Neural cell (in vitro differentiated cells): Measurements from ENCODE around the gene HLCS. TPM values are rescaled to one million over a fixed set of nuclear protein-coding genes. Genes with fewer than 3 reads are reported as not detected.

ENCODE experiments used
- H2AFZ ChIP-seq: fragments of 200-600, 300-800 bp; sonication (generic), shearing (Covaris generic); 2 replicates; pipeline ENCODE4 v1.6.0; 2014; ENCODE audit warnings: low read depth, mild to moderate bottlenecking, antibody characterized with exemption, low read length, moderate library complexity
- H3F3A ChIP-seq: fragments of 200-600 bp; shearing (Covaris generic); 2 replicates; pipeline ENCODE4 v1.6.1; 2016; ENCODE audit warnings: mild to moderate bottlenecking, moderate library complexity, mixed read lengths, antibody characterized with exemption, low read length; ENCODE audit not compliant: insufficient read depth, poor library complexity, severe bottlenecking
- H3K27ac ChIP-seq: fragments of 200-600, 300-800 bp; sonication (generic), shearing (Covaris generic); 2 replicates; pipeline ENCODE4 v1.5.1; 2014; ENCODE audit warnings: mild to moderate bottlenecking, low read length, moderate library complexity
- H3K27me3 ChIP-seq: fragments of 300-800, 200-600 bp; sonication (generic), shearing (Covaris generic); 2 replicates; pipeline ENCODE4 v1.6.0; 2014; ENCODE audit warnings: mild to moderate bottlenecking, low read depth, low read length, moderate library complexity; ENCODE audit not compliant: insufficient read depth
- H3K36me3 ChIP-seq: fragments of 300-800, 200-600 bp; sonication (generic), shearing (Covaris generic); 2 replicates; pipeline ENCODE4 v1.5.1; 2014; ENCODE audit warnings: mild to moderate bottlenecking, antibody characterized with exemption, low read length, moderate library complexity; ENCODE audit not compliant: insufficient read depth
- H3K4me2 ChIP-seq: fragments of 300-800, 200-600 bp; sonication (generic), shearing (Covaris generic); 2 replicates; pipeline ENCODE4 v1.6.0; 2014; ENCODE audit warnings: mild to moderate bottlenecking, low read length
- H3K4me3 ChIP-seq: fragments of 300-800, 200-600 bp; sonication (generic), shearing (Covaris generic); 2 replicates; pipeline ENCODE4 v1.5.1; 2014; ENCODE audit warnings: mild to moderate bottlenecking, low read length, moderate library complexity
- H3K79me2 ChIP-seq: fragments of 200-600 bp; shearing (Covaris generic); replicated peaks from 2 replicates; pipeline ENCODE4 v1.6.0; 2014; ENCODE audit warnings: mild to moderate bottlenecking, low read length, moderate library complexity; ENCODE audit not compliant: insufficient read depth
- H3K9ac ChIP-seq: fragments of 300-800, 200-600 bp; sonication (generic), shearing (Covaris generic); 2 replicates; pipeline ENCODE4 v1.6.1; 2016; ENCODE audit warnings: mild to moderate bottlenecking, low read length, mixed read lengths
- H3K9me2 ChIP-seq: fragments of 200-600 bp; shearing (Covaris generic); 2 replicates; pipeline ENCODE4 v1.6.1; 2016; ENCODE audit warnings: mild to moderate bottlenecking, low read length, mixed read lengths; ENCODE audit not compliant: insufficient read depth
- H3K9me3 ChIP-seq: fragments of 200-600, 300-800 bp; sonication (generic), shearing (Covaris generic); 2 replicates; pipeline ENCODE4 v1.6.1; 2016; ENCODE audit warnings: mild to moderate bottlenecking, mixed run types, low read length, moderate library complexity, mixed read lengths
- H4K20me1 ChIP-seq: fragments of 200-600 bp; shearing (Covaris generic); 2 replicates; pipeline ENCODE4 v1.6.1; 2016; ENCODE audit warnings: mild to moderate bottlenecking, mixed run types; ENCODE audit not compliant: insufficient read depth
- CTCF ChIP-seq: fragments of 450-650 bp; IDR thresholded peaks from 2 replicates; pipeline ENCODE4 v1.5.1; 2014; ENCODE audit warnings: antibody characterized with exemption, mild to moderate bottlenecking, moderate library complexity; ENCODE audit not compliant: poor library complexity, severe bottlenecking
- EP300 ChIP-seq: fragments of 450-650 bp; conservative IDR thresholded peaks from 2 replicates; pipeline ENCODE4 v1.6.1; 2014; ENCODE audit warnings: antibody characterized with exemption, mild to moderate bottlenecking, moderate library complexity; ENCODE audit not compliant: poor library complexity, severe bottlenecking
- EZH2 ChIP-seq: fragments of 200-600, 300-800 bp; shearing (Covaris generic), sonication (generic); IDR thresholded peaks from 2 replicates; pipeline ENCODE4 v1.6.1; 2014; ENCODE audit warnings: antibody characterized with exemption, low read length, borderline replicate concordance, mild to moderate bottlenecking; ENCODE audit not compliant: insufficient read depth, poor library complexity, severe bottlenecking
- MXI1 ChIP-seq: fragments of 450-650 bp; conservative IDR thresholded peaks from 2 replicates; pipeline ENCODE4 v1.6.1; 2014; ENCODE audit warnings: antibody characterized with exemption, mild to moderate bottlenecking; ENCODE audit not compliant: poor library complexity, severe bottlenecking
- POLR2AphosphoS5 ChIP-seq: IDR thresholded peaks from 2 replicates; pipeline ENCODE4 v1.6.1; 2012
- RAD21 ChIP-seq: fragments of 450-650 bp; conservative IDR thresholded peaks from 2 replicates; pipeline ENCODE4 v1.6.1; 2014; ENCODE audit warnings: antibody characterized with exemption, mild to moderate bottlenecking, moderate library complexity
- REST ChIP-seq: IDR thresholded peaks from 2 replicates; pipeline ENCODE4 v1.6.1; 2012; ENCODE audit warnings: borderline replicate concordance
- SMC3 ChIP-seq: fragments of 450-650 bp; conservative IDR thresholded peaks from 2 replicates; pipeline ENCODE4 v1.6.1; 2014; ENCODE audit warnings: antibody characterized with exemption, mild to moderate bottlenecking, moderate library complexity; ENCODE audit not compliant: poor library complexity
- TAF1 ChIP-seq: IDR thresholded peaks from 2 replicates; pipeline ENCODE4 v1.6.1; 2012; ENCODE audit warnings: low read depth
- polyA plus RNA-seq: library from polyadenylated mRNA; depleted of rRNA; stranded (reverse); fragments of >200 nt; gene quantifications from 2 replicates; pipeline ENCODE4 v1.2.3, GENCODE V29; 2014

Gene HLCS
- polyA plus RNA-seq, 1 donor from 2014 or later = 12.1 TPM

GRCh38 chr21:36773117-36773516 is 193.4 kb downstream of the HLCS start:
- no peak for TF ChIP-seq POLR2AphosphoS5
- TF ChIP-seq TAF1 = no peak
- no peak for TF ChIP-seq MXI1
- no peak for TF ChIP-seq EZH2
- no peak for TF ChIP-seq EP300
- no peak for TF ChIP-seq CTCF
- TF ChIP-seq SMC3 = no peak
- TF ChIP-seq RAD21 = no peak
- no peak for TF ChIP-seq REST
- H3F3A ChIP-seq = no peaks in the 10 kb centered on the region
- H3K9ac ChIP-seq = no peak overlapping the region
- H3K4me2 ChIP-seq = no peak overlapping the region
- no peak overlapping the region for H2AFZ ChIP-seq
- no peaks in the 10 kb centered on the region for H3K9me3 ChIP-seq
- no peak overlapping the region for H3K27ac ChIP-seq
- H3K79me2 ChIP-seq = no peaks in the 10 kb centered on the region
- no peak overlapping the region for H3K4me3 ChIP-seq
- H3K36me3 ChIP-seq = no peaks in the 10 kb centered on the region
- no peaks in the 10 kb centered on the region for H4K20me1 ChIP-seq
- H3K27me3 ChIP-seq = no peaks in the 10 kb centered on the region
- H3K9me2 ChIP-seq = no peaks in the 10 kb centered on the region

- Histone ChIP-seq H3K27me3 (no peaks in the 10 kb centered on the region), H4K20me1 (no peaks in the 10 kb centered on the region), H2AFZ (peak overlapping the region; percentile 53), H3K9ac (no peak overlapping the region), H3K4me2 (no peak overlapping the region), H3K9me2 (no peaks in the 10 kb centered on the region), H3K27ac (no peak overlapping the region), H3F3A (no peaks in the 10 kb centered on the region), H3K79me2 (no peaks in the 10 kb centered on the region), H3K4me3 (no peak overlapping the region), H3K36me3 (no peaks in the 10 kb centered on the region), H3K9me3 (no peaks in the 10 kb centered on the region)
- TF ChIP-seq RAD21 = no peak
- TF ChIP-seq MXI1 = no peak
- no peak for TF ChIP-seq EZH2
- no peak for TF ChIP-seq EP300
- TF ChIP-seq POLR2AphosphoS5 = no peak
- TF ChIP-seq CTCF = no peak
- no peak for TF ChIP-seq SMC3
- TF ChIP-seq REST = no peak
- no peak for TF ChIP-seq TAF1
Observed at GRCh38 chr21:36769051-36769839, 197.2 kb downstream of the HLCS start.
